SHP77 (cell line): Measurements from ENCODE around the gene CBX6.
A peak's percentile ranks its signal among the peaks of the same experiment; 100 is the strongest.

ENCODE experiments used
- DNase-seq, 2 experiments: peaks; one replicate each; lab custom pipeline; 2025; lab: John Stamatoyannopoulos, UW

Gene CBX6

DNA sequence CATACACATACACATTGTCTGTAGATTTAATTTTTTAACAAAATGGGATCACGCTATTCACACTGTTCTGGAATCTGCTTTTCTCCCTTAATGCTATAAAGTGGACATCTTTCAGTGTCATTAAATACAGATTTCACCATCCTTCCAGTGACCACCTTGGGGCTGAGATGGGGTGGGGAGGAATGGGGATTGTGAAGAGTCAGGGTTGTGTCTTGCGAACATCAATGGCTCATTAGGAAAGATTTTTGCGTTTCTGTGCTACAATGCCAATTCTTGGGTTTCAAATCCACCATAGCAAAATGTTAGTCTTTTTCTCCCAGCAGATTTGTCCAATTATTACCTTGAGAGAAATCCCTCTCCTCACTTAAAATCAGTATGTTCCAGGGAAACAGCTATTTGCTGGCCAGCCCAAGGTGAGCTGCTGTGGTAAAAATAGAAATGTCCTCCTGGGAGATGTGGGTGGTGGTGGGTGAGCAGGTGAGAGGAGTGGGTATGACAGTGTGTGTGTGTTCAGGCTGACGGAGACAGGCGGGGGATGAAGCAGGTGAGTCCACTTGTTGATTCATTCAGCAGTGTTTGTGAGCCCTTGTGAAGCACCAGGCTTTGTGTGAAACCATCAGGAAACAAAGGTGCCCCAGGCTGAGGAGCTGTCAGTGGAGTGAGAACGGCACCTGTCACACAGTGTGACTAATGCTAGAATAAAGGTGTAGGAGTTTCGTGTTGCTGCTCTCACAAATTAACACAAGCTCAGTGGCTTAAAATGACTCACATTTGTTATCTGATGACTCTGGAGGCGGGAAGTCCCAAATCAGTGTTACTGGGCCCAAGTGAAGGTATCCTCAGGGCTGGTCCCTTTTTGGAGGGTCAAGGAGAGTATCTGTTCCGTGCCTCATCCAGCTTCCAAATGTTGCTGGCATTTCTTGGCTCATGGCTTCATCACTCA is 1.7 kb upstream of the CBX6 start:
- peak; percentile 59 to 82 for DNase-seq

DNA sequence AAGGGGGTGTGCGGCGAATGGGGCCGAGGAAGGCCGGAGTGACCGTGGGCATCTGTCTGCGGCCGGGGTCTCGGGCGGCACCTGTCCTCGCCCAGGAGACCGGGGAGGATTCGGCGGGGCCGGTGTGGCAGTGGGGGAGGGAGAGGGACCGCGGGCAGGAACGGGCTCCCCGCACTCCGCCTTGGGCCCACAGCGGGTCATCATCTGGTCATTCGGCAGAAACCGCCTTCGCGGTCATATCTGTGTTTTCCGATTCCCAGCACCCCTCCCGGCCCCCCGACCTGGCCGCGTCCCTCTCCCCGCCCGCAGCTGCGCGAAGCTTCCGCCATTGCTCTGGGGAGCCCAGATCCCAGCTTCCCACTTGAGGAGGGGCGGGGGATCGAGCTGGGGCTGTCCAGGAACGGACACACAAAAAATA is 824 bp upstream of the CBX6 start:
- DNase-seq = peak; percentile 49 to 51

DNA sequence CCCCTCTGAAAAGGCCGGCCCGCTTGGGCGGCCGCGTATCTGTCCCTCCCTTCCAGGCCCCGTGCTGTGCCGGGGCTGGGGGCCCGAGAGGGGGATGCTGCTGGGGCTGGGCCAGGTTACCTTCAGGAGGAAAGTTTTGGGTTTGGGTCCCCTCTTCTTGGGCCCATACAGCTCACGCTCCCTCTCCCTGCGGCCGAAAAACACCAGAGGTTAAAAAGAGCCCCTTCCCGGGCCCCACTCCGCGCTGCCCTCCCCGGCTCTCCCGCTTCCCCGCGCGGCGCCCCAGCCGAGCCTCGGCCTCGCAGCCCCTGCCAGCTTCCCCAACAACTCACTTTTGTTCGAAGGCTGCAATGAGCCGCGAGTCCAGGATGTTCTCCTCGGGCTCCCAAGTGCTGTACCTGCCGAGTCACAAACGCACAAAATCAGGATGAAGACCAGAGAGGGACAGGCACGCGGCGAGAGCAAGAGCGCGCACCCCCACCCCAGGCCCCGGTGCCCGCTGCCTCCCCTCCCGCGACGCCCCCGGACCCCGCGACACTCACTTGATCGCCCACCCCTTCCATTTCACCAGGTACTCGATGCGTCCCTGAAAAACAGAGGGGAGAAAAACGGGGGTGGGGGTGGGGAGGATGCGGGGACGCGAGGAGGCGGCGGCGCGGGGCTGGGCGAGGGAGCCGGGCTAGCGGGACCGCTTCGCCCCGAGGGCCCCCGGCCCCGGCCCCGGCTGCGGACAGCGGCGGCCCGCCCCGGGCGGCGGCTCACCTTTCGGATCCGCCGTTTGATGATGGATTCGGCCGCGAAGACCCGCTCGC is 450 bp downstream of the CBX6 start:
- no peak for DNase-seq

DNA sequence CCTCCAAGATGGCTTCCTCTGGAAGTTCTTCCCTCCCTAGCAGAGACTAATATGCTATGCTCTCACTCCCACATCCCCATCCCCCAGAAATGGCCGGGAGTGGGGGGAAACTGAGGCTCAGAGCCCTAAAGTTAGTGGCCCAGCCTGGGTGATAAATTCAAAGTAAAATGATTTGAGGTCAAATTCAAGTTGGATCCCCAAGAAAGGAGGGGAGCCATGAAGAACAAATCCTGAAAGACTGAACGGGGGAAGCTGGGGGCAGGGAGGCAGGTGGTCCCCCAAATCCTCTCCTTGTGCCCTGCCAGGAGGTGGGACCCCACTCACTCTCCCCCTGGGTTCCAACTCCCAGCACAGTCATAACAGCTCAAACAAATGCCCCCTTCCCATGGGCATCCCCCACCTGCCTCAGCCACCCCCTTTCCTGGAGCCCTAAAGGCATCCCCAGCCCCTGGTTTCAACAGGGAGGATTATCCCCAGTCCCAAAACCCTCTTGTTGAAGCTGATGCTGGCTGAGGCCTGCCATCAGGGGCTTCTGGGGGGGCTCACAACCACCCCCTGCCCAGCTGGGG is 1.1 kb downstream of the CBX6 start:
- DNase-seq = no peak

DNA sequence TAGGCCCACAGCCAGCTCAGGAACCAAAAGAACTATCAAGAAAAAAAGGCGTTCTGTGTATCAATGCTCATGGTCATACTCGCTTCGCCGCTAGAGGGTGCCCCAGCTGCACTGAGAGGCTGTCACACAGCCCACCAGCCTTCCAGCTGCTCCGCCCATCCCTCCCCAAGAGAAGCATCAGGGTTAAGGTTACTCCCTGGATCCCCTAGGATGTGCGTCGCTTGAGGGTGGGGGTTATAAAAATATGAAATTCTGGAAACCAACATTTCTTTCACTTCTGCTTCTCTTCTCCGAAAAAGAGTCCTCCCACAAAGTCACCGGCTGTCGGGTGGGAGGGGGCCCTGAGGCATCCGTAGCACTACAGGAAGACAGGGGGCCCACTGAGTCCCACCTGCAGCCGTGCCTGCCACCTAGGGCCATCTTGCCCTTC is 1.7 kb downstream of the CBX6 start:
- peak; percentile 60 to 83 for DNase-seq

DNA sequence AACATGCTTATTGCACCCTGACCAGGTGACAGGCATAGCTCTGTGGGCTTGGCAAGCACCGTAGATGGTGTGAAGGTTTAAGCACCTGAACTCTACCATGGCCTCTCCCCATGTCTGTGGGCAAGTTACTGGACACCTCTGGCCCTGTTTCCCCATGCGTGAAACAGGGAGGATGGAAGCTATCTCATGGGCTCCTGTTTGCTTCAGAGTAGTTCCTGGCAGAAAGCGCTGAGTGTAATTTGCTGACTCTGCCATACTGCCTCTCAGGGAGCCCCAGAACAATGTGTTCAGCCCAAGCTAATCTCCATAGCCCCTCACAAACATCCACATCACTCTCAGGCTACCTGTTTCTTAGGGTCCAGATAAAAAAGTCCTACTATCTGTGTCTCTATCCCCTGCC is 2.4 kb downstream of the CBX6 start:
- no peak for DNase-seq

DNA sequence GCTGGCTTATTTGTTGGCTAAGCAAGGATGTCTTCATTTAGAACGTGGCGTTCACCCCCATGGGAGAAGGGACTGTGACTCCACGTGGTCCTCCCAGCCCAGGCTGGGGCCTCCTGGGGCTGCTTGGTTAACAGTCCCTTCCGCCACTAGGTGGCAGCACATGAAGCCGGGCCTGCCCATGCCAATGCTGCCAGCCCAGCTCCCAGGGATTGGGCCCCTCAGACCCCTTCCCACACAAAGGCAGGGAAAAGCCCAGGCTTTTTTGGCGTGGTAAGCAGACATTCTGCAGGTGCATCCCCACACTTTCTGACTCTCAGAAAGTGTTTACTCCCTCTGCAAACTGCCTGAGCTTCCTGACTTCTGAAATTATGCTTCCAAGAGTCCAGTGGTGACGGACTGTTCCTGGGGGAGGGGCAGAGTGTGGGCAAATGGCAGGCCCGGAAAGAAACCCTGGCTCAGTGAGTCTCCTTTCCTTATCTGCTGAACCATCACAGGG is 3.1 kb downstream of the CBX6 start:
- DNase-seq = peak; percentile 55 to 71

DNA sequence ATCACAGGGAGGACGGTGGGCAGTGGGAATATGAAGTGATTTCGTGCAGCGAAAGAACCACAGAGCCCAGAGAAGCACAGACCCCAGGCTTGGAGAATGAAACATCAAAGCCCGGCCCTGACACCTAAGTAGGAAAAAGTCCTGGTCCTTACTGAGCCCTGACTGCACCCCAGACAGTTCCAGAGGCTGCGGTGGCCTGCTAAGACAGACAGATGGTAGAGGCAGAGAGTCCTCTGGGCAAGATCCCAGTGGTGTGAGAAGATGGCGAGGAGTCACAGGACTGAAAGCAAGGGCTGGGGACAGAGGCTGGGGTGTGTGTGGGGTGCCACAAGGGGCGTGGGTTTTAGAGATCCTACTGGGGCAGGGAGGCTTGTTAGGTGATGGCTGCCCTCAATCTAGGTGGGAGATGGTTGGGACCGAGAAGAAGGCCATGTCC is 3.7 kb downstream of the CBX6 start:
- no peak for DNase-seq

DNA sequence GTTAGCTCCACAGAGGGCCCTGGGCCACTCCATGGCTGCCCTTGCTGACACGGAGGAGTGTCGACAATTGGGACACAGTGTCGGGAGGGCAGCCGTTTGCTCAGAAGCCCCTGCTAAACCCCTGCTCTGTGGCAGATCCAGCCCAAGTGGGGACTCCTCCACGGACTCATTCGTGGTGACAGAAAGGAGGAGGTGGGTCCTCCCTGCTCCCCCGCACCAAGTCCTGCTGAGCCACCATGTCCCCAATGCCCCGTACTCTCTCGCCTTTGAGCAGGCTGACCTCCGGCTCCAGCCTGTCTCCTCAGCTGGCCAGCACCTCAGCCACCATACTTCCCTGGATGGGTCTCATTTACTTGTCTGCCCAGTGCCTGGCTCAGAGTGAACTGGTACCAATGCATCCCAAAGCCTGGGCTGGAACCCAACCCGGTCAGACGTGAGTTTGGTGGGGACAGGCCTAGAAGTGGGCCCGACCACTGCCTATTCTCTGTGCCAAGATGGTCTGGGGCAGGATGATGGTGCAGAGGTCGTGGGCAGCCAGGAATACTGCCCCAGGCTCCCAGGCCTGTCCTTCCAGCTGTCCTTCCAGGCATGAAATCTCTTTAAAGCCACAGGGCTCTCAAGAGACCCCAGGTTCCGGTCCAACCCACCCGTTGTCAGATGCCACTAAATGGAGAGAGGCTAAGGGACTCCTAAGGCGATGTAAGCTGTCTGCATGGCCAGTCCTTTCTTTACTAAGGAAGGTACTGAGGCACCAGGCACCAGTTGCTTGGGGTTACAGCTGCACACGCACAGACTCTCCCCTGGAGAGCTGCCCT is 4.3 kb downstream of the CBX6 start:
- DNase-seq = no peak

DNA sequence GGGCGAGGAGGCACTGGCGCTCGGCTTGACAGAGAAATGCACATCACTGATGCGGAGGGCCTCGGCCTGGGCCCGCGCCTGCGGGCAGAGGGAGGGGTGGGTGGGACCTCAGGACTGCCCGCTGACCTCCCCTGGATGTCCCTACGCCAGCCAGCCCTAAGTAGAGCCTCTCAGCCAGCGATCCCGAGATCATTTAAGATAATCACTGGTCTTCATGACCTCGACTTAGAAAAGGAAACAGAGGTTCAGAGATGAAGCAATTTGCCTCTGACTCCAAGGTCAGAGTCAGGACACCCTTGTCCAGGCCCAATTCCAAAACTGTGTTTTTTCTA is 4.9 kb downstream of the CBX6 start:
- no peak for DNase-seq

DNA sequence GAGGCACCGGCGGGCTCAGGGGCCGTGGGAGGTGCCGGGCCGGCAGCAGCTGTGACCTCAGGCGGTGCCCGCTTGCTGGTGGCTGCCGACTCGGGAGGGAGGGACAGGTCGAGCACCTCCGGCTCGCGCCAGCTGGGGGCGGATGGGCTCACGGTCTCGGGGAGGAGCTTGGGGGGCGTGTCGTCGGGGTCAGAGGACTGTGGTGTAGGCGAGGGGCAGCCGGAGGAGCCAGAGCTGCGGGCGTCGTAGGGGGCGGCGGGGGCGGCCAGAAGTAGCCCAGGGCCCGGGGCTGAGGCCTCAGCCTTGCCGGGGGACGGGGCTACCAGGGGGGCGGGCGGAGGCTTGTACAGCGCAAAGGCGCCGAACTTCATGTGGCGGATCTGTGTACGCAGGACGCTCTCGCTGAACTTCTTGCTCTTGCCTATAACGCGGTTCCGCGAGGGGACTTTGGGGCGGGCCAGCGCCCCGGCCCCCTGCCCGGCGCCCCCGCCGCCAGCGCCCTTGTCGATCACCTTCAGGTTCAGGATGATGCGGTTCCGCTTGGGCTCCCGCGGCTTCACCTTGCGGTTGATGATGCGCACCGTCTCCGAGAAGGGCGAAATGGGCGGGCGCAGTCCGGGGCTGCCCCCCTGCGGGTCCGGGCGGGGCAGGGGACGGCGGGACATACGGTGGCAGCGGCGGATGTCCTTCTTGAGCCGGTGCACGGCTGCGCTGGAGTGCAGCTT is 5.5 kb downstream of the CBX6 start:
- DNase-seq = no peak

DNA sequence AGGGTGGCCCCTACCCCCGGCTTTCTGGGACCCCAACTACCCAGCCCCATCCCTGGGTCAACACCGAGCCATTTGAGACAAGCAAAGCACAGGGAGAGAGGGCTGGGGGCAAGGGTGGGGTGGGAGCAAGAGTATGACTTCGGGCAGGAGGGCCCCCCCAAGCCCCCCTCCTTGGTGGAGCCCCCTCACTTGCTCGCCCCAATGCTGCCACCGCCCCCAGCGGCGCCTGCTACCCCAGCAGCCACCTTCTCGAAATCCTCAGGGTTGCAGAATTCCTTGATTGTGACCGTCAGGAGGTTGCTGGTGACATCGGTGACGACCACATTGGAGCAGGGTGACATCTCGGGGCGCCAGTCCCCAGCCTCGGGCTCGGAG is 6.0 kb downstream of the CBX6 start:
- no peak for DNase-seq

DNA sequence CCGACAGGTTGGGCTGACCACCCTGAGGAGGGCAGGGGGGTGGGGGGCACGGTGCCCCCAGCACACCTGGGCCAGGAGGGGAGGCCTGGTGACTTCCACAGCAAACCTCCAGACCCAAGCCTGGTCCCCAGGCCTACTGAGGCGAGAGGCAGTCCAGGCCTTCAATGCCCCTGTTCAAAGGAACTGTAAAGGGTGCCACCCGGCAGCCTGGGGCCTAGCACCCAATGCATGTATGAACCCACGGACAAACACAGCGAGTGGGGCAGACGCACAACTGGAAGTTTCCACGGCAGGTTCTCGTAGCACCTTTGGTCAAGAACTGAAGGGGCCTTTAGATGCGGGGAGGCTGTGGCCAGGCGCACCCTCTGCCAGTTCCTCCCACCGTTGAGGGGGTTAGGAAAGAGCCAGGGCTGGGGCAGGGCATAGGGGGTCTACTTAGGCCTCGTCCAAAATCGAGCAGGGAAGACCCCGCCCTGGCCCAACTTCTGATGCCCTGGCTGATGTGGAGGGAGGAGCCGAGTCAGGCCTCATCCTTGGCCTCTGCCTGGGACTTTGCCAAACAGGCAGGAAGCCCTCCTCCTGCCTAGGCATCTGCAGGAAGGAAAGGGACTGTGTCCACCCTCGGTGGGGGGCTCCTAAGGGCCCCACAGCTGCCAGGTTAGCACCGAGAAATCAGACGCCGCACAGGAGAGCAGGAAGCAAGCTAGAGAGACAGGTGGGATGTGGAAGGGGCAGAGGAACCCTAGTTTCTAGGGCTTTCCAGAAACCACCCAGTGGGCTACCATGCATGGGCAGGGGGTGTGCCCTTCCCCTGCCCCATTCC is 6.6 kb downstream of the CBX6 start:
- no peak for DNase-seq

DNA sequence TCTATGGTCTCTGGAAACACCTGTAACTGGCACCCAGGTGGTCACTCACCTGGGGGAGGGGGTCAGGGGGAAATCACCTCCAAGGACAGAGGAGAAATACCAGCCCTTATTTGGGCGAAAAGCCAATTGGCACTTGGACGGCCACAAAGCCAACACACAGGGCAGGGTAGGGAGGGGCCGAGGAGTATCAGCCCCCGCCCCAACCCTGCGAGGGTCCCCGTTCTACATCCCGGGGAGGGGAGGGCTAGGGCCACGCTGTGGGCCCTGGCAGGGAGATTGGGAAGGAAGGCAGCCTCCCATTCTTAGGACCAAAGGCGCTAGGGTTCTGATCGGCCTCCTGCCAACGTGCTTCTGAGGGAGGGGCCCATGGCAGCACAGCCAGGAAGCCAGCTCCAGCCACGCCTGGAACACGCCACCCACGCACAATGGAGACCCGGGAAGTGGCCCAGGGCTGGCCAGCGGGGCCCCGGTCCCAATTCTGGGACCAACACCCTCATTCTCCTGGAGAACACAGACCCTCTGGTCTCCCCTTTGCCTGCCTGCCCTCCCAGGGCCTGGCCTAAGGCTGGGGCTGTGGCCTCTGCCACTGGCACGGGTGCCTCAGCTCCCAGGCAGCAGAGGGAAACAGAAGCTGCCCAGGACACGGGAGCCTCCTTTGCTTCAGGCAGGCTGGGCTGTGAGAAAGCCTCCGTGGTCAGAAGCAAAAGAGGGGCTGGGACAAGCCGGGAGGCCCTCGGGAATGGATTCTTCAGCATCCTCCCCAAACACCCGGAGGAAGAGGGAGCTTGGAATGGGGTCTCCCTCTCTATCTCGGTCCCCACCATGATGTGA is 7.4 kb downstream of the CBX6 start:
- no peak for DNase-seq

DNA sequence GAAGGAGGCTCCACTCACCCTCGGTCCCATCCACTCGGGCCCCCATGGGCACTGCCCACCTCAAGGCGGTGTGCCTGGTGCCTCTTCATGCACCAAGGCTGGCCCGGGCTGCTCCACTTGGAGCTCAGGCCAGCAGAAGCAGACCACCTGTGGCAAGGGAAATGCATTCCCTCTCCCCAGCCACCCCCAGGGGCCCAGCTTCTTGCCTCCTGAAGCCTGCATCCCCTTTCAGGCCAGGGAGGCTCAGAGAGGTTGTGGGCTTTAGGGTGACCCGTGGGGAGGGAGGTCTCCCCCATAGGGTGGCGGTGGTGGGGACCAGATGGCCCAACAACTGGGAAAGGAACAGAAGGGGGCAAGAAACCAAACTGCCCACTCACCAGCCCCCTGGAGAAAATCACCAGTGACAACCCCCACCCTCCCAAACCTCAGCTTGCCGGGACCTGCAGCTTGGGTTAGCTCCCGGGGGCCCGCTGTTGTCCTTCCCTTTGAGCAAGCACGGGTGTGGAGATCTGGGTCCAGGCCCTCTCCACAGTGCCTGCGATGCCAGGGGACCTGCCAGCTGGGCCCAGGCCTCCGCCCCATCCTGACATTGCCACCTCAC is 8.4 kb downstream of the CBX6 start:
- DNase-seq = no peak

DNA sequence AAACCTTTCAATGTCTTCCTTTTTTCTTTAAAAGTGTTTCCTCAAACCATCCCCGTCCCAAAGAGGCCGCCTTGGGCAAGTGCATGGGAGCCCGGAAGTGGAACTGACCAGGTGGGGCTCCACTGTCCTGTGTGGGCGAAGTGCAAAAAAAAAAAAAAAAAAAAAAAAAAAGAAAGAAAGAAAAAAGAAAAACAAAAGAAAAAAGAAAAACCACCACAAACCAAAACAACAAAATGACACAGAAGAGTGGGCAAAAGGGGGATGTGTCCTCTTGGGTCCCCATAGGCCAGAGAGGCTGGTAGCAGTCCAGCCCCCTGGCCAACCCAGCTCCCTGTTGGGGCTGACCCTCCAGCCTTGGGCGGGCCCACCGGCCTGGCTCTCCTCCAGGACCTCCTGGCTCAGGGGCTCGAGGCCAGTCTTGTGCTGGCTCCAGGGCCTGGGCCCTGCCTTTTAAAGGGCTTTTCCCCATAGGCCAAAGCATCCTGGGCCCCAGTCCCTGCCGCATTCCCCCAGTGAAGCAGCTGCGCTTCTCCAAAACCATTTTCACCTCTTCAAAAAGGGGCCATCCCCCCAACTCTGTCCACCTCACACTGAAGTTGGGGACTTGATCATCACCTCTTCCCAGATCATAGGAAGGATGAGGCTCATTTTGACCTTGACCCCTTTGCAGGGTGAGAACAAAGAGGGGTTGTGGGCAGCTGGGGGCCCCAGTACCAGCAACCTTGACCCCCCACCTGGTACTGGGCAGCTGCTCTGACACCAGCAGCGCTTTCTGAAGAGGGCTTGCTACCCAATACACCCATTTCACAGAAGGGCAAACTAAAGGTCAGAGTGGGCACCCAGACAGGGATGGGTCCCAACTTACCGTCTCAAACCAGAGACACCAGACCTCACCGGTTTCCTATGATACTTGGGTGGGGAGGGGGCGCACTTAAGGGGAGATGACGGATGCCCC is 9.4 kb downstream of the CBX6 start:
- no peak for DNase-seq

DNA sequence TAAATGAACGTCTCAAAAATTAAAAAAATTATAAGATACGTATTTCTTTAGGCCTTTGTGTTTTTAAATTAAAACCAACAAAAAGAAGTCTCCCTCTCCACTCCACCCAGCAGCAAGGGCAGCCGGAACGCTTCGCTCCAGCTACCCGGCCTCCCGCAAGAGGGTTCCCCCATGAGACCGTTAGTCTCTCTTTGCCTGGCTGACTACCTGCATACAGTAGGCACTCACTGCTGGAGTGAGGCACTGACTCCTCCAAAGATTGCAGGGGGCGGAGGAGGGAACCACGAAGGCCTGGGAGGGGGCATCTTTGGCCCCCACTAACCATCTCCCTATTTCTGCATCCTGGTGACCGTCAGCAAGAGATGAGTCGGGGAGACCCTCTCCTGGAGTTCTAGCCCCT is 10.1 kb downstream of the CBX6 start:
- DNase-seq = no peak
